Loucy (cell line): Measurements from ENCODE around the gene SGCA.

ENCODE experiments used
- CTCF ChIP-seq: fragments of 200-600 bp; sonication (generic); conservative IDR thresholded peaks from 2 replicates; pipeline ENCODE4 v1.5.1; 2014; ENCODE audit warnings: mild to moderate bottlenecking, antibody characterized with exemption, low read length
- EZH2phosphoT487 ChIP-seq: fragments of 200-600 bp; IDR thresholded peaks from 2 replicates; pipeline ENCODE4 v1.6.1; 2018; ENCODE audit warnings: antibody characterized with exemption, mild to moderate bottlenecking, moderate library complexity, borderline replicate concordance

GRCh38 chr17:50133028-50133768, 32.6 kb upstream of the SGCA start:
- TF ChIP-seq CTCF (no peak), EZH2phosphoT487 (no peak)
